Peyer's patch (tissue), 4 donors: ENCODE data around the gene EHMT2. TPM values are rescaled to one million over a fixed set of nuclear protein-coding genes. Genes with fewer than 3 reads are reported as not detected.

ENCODE experiments used
- DNase-seq, 3 donors: peaks; one replicate each; pipeline ENCODE4 v3.0.0-alpha.2; 2017 to 2019
- H3K27ac ChIP-seq, 4 donors: fragments of 200-600 bp; sonication (generic); one replicate each; pipeline ENCODE4 v1.5.1; 2016 to 2019
- H3K27me3 ChIP-seq, 2 donors: fragments of 200-600 bp; sonication (generic); one replicate each; pipeline ENCODE4 v1.5.1; 2019
- H3K36me3 ChIP-seq, 3 donors: fragments of 200-600 bp; sonication (generic); one replicate each; pipeline ENCODE4 v1.5.1; 2016 to 2019
- H3K4me1 ChIP-seq, 4 donors: fragments of 200-600 bp; sonication (generic); one replicate each; pipeline ENCODE4 v1.5.1; 2016 to 2019
- H3K4me3 ChIP-seq, 4 donors: fragments of 200-600 bp; sonication (generic); 1 replicate in 3 of 4; 2 replicates in 1 of 4; pipeline ENCODE4 v1.5.1; 2016 to 2019; ENCODE audit warnings: mild to moderate bottlenecking in 1 of 4
- H3K9me3 ChIP-seq, 4 donors: fragments of 200-600 bp; sonication (generic); one replicate each; pipeline ENCODE4 v1.5.1; 2016 to 2019; ENCODE audit warnings: mild to moderate bottlenecking in 1 of 4
- CTCF ChIP-seq, 6 experiments: fragments of 450-650 bp in 4 of 6; fragments of 200-600 bp in 2 of 6; sonication (generic) in 1 of 6; IDR thresholded peaks; one replicate each; pipeline ENCODE4 v1.5.1; 2017 to 2019; ENCODE audit warnings: antibody characterized with exemption in 6 of 6, mild to moderate bottlenecking in 3 of 6, moderate library complexity in 1 of 6
- POLR2A ChIP-seq, 2 donors: fragments of 450-650 bp; IDR thresholded peaks; one replicate each; pipeline ENCODE4 v1.5.1; 2017; ENCODE audit warnings: antibody characterized with exemption in 2 of 2, mild to moderate bottlenecking in 2 of 2, moderate library complexity in 2 of 2
- total RNA-seq, 4 donors: library from RNA; depleted of rRNA; stranded (reverse); fragments of >200 nt; gene quantifications; one replicate each; pipeline ENCODE4 v1.1.0, GENCODE V29; 2016

EHMT2 gene
- total RNA-seq, 4 donors from 2014 or later = 25.0 to 75.1 (median 50.6) TPM

DNA sequence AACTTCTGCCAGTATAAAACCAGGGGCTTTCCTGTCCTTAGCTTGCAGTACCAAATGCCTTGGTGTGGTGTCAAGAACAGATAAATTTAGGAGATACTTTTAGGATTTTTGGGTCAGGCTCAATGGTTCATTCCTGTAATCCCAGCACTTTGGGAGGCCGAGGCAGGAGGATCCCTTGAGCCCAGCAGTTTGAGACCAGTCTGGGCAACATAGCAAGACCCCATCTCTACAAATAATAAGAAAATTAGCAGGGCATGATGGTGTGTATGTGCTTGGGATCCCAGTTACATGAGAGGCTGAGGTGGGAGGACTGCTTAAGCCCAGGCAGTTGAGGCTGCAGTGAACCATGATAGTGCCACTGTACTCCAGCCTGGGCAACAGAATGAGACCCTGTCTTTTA is 7.5 kb upstream of the EHMT2 start:
- no peak overlapping the region for H3K27ac ChIP-seq
- no peaks in the 10 kb centered on the region for H3K27me3 ChIP-seq
- no peak overlapping the region for H3K4me3 ChIP-seq
- no peak for DNase-seq
- TF ChIP-seq POLR2A (IDR thresholded peaks at IDR 0.05) (no peak), CTCF (IDR thresholded peaks at IDR 0.05) (no peak)
- H3K9me3 ChIP-seq = no peaks in the 10 kb centered on the region
- H3K36me3 ChIP-seq = no peaks in the 10 kb centered on the region
- peaks cover 0 to 19% (median 7%) of the 10 kb centered on the region in 4 donors for H3K4me1 ChIP-seq

DNA sequence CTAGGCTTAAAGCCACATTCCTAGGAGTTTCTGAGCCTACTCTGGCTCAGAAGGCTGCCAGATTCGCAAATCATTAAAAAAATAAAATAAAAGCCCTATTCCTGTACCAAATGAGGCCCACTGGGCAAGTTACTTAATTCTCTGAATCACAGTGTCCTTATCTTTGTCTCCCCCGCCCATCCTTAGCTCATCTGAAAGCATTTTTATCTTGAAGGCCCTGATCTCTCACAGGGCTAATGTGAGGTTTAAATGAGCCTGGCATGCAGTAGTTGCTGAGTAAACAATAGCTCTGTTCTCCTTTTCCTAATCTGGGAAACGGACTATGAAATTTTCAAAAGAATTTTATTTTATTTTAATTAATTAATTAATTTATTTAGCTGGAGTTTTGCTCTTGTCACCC is 6.5 kb upstream of the EHMT2 start:
- no peak for TF ChIP-seq CTCF (IDR thresholded peaks at IDR 0.05)
- TF ChIP-seq POLR2A (IDR thresholded peaks at IDR 0.05) = no peak
- H3K4me3 ChIP-seq = no peak overlapping the region
- H3K9me3 ChIP-seq = no peaks in the 10 kb centered on the region
- no peaks in the 10 kb centered on the region for H3K27me3 ChIP-seq
- no peak overlapping the region for H3K27ac ChIP-seq
- H3K4me1 ChIP-seq = peaks cover 0 to 26% (median 7%) of the 10 kb centered on the region in 4 donors
- DNase-seq = no peak
- H3K36me3 ChIP-seq = no peaks in the 10 kb centered on the region

DNA sequence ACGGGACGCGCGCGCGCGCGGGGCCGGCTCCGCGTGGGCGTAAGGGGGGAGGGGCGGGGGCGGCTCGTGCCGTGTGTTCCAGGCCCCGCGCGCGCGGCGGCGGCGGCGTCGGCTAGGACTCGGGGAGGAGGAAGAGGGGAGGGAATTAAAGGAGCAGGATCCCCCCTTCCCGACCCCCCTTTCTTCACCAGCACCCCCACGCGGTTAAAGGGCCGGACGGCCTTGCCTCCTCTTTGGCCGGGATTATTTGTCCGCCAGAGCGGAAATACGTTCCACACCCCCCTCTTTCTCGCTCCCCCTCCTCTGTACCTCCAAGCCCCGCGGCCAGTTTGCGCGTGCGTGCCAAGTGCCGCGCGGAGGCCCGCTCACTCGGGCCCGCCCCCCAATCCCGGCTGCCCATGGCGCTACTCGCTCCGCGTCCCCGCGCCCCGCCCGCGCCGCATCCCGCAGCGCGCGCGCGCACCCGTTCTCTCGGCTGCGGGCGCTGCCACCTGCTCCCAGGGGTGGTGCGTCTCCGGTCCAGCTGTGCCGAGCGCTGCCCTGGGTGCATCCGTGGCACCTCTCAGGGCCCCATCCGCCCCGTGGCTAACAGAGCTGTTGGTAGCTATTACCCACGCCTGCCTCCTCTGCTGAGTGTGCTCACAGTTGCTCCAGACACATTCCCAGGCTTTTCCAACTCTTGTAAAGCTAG is 4.6 kb upstream of the EHMT2 start, which contains the start of gene ZBTB12:
ZBTB12 (minus strand) TSS at position 134 of the 691 bp plus-strand sequence. CDS start 781 bp downstream, outside the sequence.
- peaks cover 0 to 32% (median 10%) of the 10 kb centered on the region in 4 donors for H3K4me1 ChIP-seq
- peak within 1 kb of the TSS; percentile 50 to 78 (median 68) for H3K4me3 ChIP-seq
- H3K27ac ChIP-seq = peak within 1 kb of the TSS; percentile 67 to 91 (median 82)
- no peaks in the 10 kb centered on the region for H3K27me3 ChIP-seq
- peak; percentile 88 to 96 (median 90) for DNase-seq
- peak in 3 of 6 experiments; percentile 18 to 29 (median 22) for TF ChIP-seq CTCF (IDR thresholded peaks at IDR 0.05)
- TF ChIP-seq POLR2A (IDR thresholded peaks at IDR 0.05) = peak; percentile 55 to 60
- H3K36me3 ChIP-seq = no peaks in the 10 kb centered on the region
- no peaks in the 10 kb centered on the region for H3K9me3 ChIP-seq

GRCh38 chr6:31901415-31901952 is 4.0 kb upstream of the EHMT2 start:
- peak; percentile 72 to 85 (median 72) for DNase-seq
- peaks cover 0 to 37% (median 10%) of the 10 kb centered on the region in 4 donors for H3K4me1 ChIP-seq
- no peak for TF ChIP-seq CTCF (IDR thresholded peaks at IDR 0.05)
- no peak for TF ChIP-seq POLR2A (IDR thresholded peaks at IDR 0.05)

GRCh38 chr6:31900917-31901414 is 3.5 kb upstream of the EHMT2 start:
- Histone ChIP-seq H3K36me3 (no peaks in the 10 kb centered on the region), H3K27me3 (no peaks in the 10 kb centered on the region), H3K4me3 (peak overlapping the region; percentile 50 to 78 (median 68)), H3K4me1 (peaks cover 0 to 40% (median 12%) of the 10 kb centered on the region in 4 donors), H3K27ac (peak overlapping the region; percentile 67 to 91 (median 82)), H3K9me3 (no peaks in the 10 kb centered on the region)
- DNase-seq = peak in 1 of 3 donors; percentile 55
- TF ChIP-seq CTCF (IDR thresholded peaks at IDR 0.05) (no peak), POLR2A (IDR thresholded peaks at IDR 0.05) (no peak)

More at GRCh38 chr6:31901415-31901952, 4.0 kb upstream of the EHMT2 start:
- H3K36me3 ChIP-seq = no peaks in the 10 kb centered on the region
- H3K4me3 ChIP-seq = peak overlapping the region; percentile 50 to 78 (median 68)
- H3K27me3 ChIP-seq = no peaks in the 10 kb centered on the region
- H3K27ac ChIP-seq = peak overlapping the region; percentile 67 to 91 (median 82)
- H3K9me3 ChIP-seq = no peaks in the 10 kb centered on the region
